SU-DHL-6 (cell line): ENCODE results near the gene DNAH14.

ENCODE experiments used
- H2AFZ ChIP-seq: fragments of 200-600 bp; sonication (generic); 2 replicates; pipeline ENCODE4 v1.6.1; 2014; ENCODE audit warnings: low read depth, mild to moderate bottlenecking, moderate library complexity, mixed read lengths, antibody characterized with exemption, low read length; ENCODE audit not compliant: severe bottlenecking
- H3F3A ChIP-seq: fragments of 200-600 bp; shearing (Covaris generic); 2 replicates; pipeline ENCODE4 v1.6.0; 2016; ENCODE audit warnings: antibody characterized with exemption, mild to moderate bottlenecking; ENCODE audit not compliant: insufficient read depth
- H3K27ac ChIP-seq: fragments of 200-600 bp; sonication (generic); 2 replicates; pipeline ENCODE4 v1.5.1; 2016; ENCODE audit warnings: low read depth, mild to moderate bottlenecking, low read length, moderate library complexity, mixed read lengths
- H3K27me3 ChIP-seq: fragments of 200-600 bp; sonication (generic), shearing (Covaris generic); 2 replicates; pipeline ENCODE4 v1.6.0; 2014; ENCODE audit warnings: mild to moderate bottlenecking, low read length
- H3K36me3 ChIP-seq: fragments of 200-600 bp; sonication (generic); 2 replicates; pipeline ENCODE4 v1.6.1; 2014; ENCODE audit warnings: mild to moderate bottlenecking, low read length, mixed read lengths
- H3K4me2 ChIP-seq: fragments of 300-600, 200-600 bp; shearing (Covaris generic), sonication (generic); 2 replicates; pipeline ENCODE4 v1.6.0; 2014; ENCODE audit warnings: low read length, low read depth, mild to moderate bottlenecking; ENCODE audit not compliant: poor library complexity, severe bottlenecking
- H3K4me3 ChIP-seq: fragments of 200-600 bp; sonication (generic); 2 replicates; pipeline ENCODE4 v1.5.1; 2014; ENCODE audit warnings: antibody characterized with exemption, low read length, mild to moderate bottlenecking, mixed read lengths; ENCODE audit not compliant: insufficient read depth, poor library complexity, severe bottlenecking
- H3K79me2 ChIP-seq: fragments of 200-600 bp; sonication (generic); 2 replicates; pipeline ENCODE4 v1.6.1; 2014; ENCODE audit warnings: mild to moderate bottlenecking, low read length, moderate library complexity; ENCODE audit not compliant: insufficient read depth
- H3K9ac ChIP-seq: fragments of 200-600 bp; sonication (generic); 2 replicates; pipeline ENCODE4 v1.7.0; 2014; ENCODE audit warnings: mild to moderate bottlenecking, low read length
- H3K9me2 ChIP-seq: fragments of 200-600 bp; sonication (generic); replicated peaks from 2 replicates; pipeline ENCODE4 v1.6.1; 2014; ENCODE audit warnings: low read length; ENCODE audit not compliant: insufficient read depth
- H3K9me3 ChIP-seq: fragments of 200-600 bp; sonication (generic); 2 replicates; pipeline ENCODE4 v1.6.1; 2014; ENCODE audit warnings: low read length, mixed read lengths; ENCODE audit not compliant: insufficient read depth
- H4K20me1 ChIP-seq: fragments of 200-600 bp; sonication (generic); 2 replicates; pipeline ENCODE4 v1.6.1; 2014; ENCODE audit warnings: low read depth, mild to moderate bottlenecking, antibody characterized with exemption, low read length, moderate library complexity, mixed read lengths
- EZH2phosphoT487 ChIP-seq: fragments of 200-600 bp; sonication (generic), shearing (Covaris generic); conservative IDR thresholded peaks from 2 replicates; pipeline ENCODE4 v1.6.1; 2018; ENCODE audit warnings: mild to moderate bottlenecking, antibody characterized with exemption, low read length, moderate library complexity, mixed read lengths
- TF ChIP-seq, protein P1 (sequence below): fragments of 200-600 bp; sonication (generic); IDR thresholded peaks from one replicate; pipeline ENCODE4 v1.5.1; 2017; ENCODE audit warnings: antibody characterized with exemption, mild to moderate bottlenecking, low read length, moderate library complexity; ENCODE audit not compliant: insufficient read depth, poor library complexity, severe bottlenecking

The DNAH14 gene

DNA sequence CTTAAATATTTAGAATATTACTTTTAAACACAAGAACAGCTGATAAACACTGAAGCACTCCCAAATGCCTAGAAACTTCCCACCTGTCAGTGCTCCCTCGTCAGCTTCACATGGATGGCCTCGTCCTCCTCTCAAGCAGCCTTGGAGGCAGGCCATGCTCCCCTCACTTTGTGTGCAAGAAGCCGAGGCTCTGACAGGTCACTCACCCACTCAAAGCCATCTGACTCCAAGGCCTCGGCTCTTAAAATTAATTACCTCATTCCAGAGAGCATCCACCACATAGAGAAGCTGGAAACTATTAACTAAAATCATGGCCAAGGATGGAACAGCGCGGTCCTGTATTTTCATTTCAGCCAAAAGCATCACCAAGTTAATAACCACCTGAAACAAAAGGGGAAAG lies 480.6 kb downstream of the DNAH14 start:
- no peaks in the 10 kb centered on the region for H3K9me2 ChIP-seq
- TF ChIP-seq EZH2phosphoT487: no peak
- TF ChIP-seq, protein P1, sequence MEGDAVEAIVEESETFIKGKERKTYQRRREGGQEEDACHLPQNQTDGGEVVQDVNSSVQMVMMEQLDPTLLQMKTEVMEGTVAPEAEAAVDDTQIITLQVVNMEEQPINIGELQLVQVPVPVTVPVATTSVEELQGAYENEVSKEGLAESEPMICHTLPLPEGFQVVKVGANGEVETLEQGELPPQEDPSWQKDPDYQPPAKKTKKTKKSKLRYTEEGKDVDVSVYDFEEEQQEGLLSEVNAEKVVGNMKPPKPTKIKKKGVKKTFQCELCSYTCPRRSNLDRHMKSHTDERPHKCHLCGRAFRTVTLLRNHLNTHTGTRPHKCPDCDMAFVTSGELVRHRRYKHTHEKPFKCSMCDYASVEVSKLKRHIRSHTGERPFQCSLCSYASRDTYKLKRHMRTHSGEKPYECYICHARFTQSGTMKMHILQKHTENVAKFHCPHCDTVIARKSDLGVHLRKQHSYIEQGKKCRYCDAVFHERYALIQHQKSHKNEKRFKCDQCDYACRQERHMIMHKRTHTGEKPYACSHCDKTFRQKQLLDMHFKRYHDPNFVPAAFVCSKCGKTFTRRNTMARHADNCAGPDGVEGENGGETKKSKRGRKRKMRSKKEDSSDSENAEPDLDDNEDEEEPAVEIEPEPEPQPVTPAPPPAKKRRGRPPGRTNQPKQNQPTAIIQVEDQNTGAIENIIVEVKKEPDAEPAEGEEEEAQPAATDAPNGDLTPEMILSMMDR: no peak
- peaks cover 17% of the 10 kb centered on the region for H4K20me1 ChIP-seq
- H3K4me3 ChIP-seq: no peak overlapping the region
- no peaks in the 10 kb centered on the region for H3K27me3 ChIP-seq
- peaks cover 79% of the 10 kb centered on the region for H3K36me3 ChIP-seq
- peaks cover 81% of the 10 kb centered on the region for H3K79me2 ChIP-seq
- no peak overlapping the region for H2AFZ ChIP-seq
- H3K9ac ChIP-seq: no peak overlapping the region
- H3F3A ChIP-seq: peaks cover 13% of the 10 kb centered on the region; the same call in 1 of the 2 replicates
- H3K9me3 ChIP-seq: no peaks in the 10 kb centered on the region
- no peak overlapping the region for H3K27ac ChIP-seq
- no peak overlapping the region for H3K4me2 ChIP-seq

DNA sequence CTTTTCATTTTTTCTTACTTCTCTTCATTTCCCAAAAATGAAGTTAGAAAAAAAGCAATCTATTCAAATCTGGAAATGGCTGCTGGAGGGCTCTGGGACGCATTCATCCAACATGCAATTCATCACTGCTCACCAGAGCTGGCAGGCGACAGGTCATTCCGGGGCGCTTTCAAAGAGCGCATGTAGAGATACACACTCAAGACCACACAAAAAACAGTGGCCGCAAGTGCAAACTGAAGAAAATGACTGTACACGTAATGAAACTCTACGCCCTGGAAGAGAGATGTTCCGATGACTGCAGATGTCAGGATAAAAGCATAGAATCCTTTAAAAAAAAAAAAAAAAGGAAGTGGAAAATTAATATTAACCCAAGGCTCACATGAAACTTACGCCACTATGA lies 482.8 kb downstream of the DNAH14 start:
- Histone ChIP-seq H3K27ac (no peak overlapping the region), H3K9me2 (no peaks in the 10 kb centered on the region), H4K20me1 (peaks cover 29% of the 10 kb centered on the region), H2AFZ (no peak overlapping the region), H3K4me3 (no peak overlapping the region), H3K9me3 (no peaks in the 10 kb centered on the region), H3F3A (peaks cover 11% of the 10 kb centered on the region; the same call in 1 of the 2 replicates), H3K4me2 (no peak overlapping the region), H3K27me3 (no peaks in the 10 kb centered on the region), H3K9ac (no peak overlapping the region), H3K79me2 (peaks cover 87% of the 10 kb centered on the region), H3K36me3 (peaks cover 82% of the 10 kb centered on the region)
- TF ChIP-seq EZH2phosphoT487: no peak
- TF ChIP-seq, protein P1: no peak

DNA sequence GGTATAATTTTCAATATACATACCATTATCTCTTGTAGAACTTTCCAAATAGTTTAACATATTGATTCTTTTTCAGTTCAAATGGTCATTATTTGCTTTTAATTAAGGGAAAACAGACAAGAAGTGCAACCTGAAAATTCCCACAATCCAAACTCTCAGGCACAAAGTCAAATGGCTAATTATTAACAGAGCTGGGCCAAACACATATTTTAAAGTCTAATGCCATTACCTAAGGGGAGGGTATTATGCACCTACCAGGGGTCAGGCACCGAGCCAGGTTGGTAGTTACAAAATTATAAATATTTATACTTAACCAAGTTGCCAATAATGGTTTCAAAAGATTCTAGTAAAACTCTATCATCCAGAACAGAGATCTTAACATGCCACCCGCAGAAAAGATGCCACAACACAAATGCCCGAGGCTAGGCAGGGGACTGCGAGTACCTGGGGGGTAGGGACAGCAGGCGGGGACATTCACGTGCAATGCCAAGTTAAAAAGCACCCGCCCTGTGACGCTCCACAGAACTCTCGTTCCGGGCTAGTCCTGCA lies 483.4 kb downstream of the DNAH14 start:
- H4K20me1 ChIP-seq: peaks cover 34% of the 10 kb centered on the region
- H3K9me2 ChIP-seq: no peaks in the 10 kb centered on the region
- no peak overlapping the region for H3K27ac ChIP-seq
- no peaks in the 10 kb centered on the region for H3K9me3 ChIP-seq
- no peak overlapping the region for H2AFZ ChIP-seq
- H3K4me3 ChIP-seq: no peak overlapping the region
- peaks cover 87% of the 10 kb centered on the region for H3K36me3 ChIP-seq
- H3K27me3 ChIP-seq: no peaks in the 10 kb centered on the region
- no peak overlapping the region for H3K4me2 ChIP-seq
- TF ChIP-seq EZH2phosphoT487: no peak
- TF ChIP-seq, protein P1: no peak
- H3F3A ChIP-seq: peaks cover 15% of the 10 kb centered on the region; the same call in 1 of the 2 replicates
- peaks cover 87% of the 10 kb centered on the region for H3K79me2 ChIP-seq
- H3K9ac ChIP-seq: no peak overlapping the region
